Calu3 (cell line): Measurements from ENCODE around the gene ATP13A1. TPM values are rescaled to one million over a fixed set of nuclear protein-coding genes. Genes with fewer than 3 reads are reported as not detected.

ENCODE experiments used
- BruUV-seq: library from RNA; stranded (reverse); fragments of 400-500 nt; replicated peaks from 2 replicates; lab custom pipeline; 2021; lab: Mats Ljungman, UMichigan
- CTCF ChIA-PET: fragments of 300-600 bp; sonication (Branson Sonifier 250); formaldehyde crosslinking; loops from one replicate; lab custom pipeline; 2022; ENCODE audit warnings: antibody characterized with exemption; lab: Charles Lee
- DNase-seq: peaks from one replicate; pipeline ENCODE4 v3.0.0; 2022
- H3K27ac Mint-ChIP-seq: one replicate; pipeline ENCODE4 v1.8.0; 2022; ENCODE audit warnings: mixed read lengths; ENCODE audit not compliant: unreplicated experiment
- H3K27me3 Mint-ChIP-seq: one replicate; pipeline ENCODE4 v1.8.0; 2022; ENCODE audit warnings: mixed read lengths; ENCODE audit not compliant: unreplicated experiment
- H3K36me3 Mint-ChIP-seq: one replicate; pipeline ENCODE4 v1.8.0; 2022; ENCODE audit warnings: mild to moderate bottlenecking, moderate library complexity, mixed read lengths; ENCODE audit not compliant: insufficient read depth, unreplicated experiment
- H3K4me1 Mint-ChIP-seq: one replicate; pipeline ENCODE4 v1.8.0; 2022; ENCODE audit warnings: mild to moderate bottlenecking, low read depth, mixed read lengths; ENCODE audit not compliant: unreplicated experiment
- H3K4me3 Mint-ChIP-seq: one replicate; pipeline ENCODE4 v1.8.0; 2022; ENCODE audit warnings: mild to moderate bottlenecking, low read depth, moderate library complexity, mixed read lengths; ENCODE audit not compliant: unreplicated experiment
- H3K9me3 Mint-ChIP-seq: one replicate; pipeline ENCODE4 v1.8.0; 2022; ENCODE audit warnings: low read depth, mixed read lengths; ENCODE audit not compliant: unreplicated experiment
- intact Hi-C: fragments of 100-400 bp; cut with micrococcal nuclease; formaldehyde crosslinking; loops from one replicate; pipeline ENCODE4 v1.10.0; 2022; ENCODE audit not compliant: unreplicated experiment
- total RNA-seq: library from RNA; stranded (reverse); gene quantifications from 2 replicates; pipeline ENCODE4 v1.2.3, GENCODE V29; 2022
- TF ChIP-seq, protein P1 (sequence below): fragments of 200-600 bp; IDR thresholded peaks from one replicate; pipeline ENCODE4 v1.8.0; 2022; ENCODE audit warnings: antibody characterized with exemption; ENCODE audit not compliant: unreplicated experiment

Gene ATP13A1
- total RNA-seq, 1 experiment from 2014 or later: 65.4 TPM

DNA sequence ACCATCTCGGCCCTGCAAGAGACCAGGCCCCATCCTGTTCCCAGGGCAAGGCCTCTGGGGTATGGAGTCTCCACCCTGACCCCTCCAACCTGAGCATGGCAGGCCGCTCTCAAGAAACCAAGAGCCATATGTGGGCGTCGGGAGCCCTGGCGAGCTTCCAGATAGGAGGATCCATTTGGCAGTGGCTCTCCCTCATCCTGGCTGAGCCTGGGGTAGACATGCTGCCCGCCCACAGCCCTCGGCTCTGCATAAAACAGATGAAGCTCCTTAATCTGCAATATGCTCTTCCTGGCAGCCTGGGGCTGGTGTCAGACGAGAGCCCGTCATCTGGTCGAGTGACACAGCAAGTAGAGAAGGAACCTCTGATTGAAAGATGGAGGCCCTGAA is 6.1 kb downstream of the ATP13A1 start:
- DNase-seq: no peak
- H3K27me3 Mint-ChIP-seq: no peaks in the 10 kb centered on the region
- peaks cover 15% of the 10 kb centered on the region for H3K4me1 Mint-ChIP-seq
- H3K27ac Mint-ChIP-seq: no peak overlapping the region
- intact Hi-C loops: no loop called here
- CTCF ChIA-PET: no interaction called here
- no peaks in the 10 kb centered on the region for H3K9me3 Mint-ChIP-seq
- TF ChIP-seq, protein P1, sequence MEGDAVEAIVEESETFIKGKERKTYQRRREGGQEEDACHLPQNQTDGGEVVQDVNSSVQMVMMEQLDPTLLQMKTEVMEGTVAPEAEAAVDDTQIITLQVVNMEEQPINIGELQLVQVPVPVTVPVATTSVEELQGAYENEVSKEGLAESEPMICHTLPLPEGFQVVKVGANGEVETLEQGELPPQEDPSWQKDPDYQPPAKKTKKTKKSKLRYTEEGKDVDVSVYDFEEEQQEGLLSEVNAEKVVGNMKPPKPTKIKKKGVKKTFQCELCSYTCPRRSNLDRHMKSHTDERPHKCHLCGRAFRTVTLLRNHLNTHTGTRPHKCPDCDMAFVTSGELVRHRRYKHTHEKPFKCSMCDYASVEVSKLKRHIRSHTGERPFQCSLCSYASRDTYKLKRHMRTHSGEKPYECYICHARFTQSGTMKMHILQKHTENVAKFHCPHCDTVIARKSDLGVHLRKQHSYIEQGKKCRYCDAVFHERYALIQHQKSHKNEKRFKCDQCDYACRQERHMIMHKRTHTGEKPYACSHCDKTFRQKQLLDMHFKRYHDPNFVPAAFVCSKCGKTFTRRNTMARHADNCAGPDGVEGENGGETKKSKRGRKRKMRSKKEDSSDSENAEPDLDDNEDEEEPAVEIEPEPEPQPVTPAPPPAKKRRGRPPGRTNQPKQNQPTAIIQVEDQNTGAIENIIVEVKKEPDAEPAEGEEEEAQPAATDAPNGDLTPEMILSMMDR: no peak
- H3K36me3 Mint-ChIP-seq: peaks cover 37% of the 10 kb centered on the region
- no peak overlapping the region for H3K4me3 Mint-ChIP-seq
- no TSS peak for BruUV-seq

DNA sequence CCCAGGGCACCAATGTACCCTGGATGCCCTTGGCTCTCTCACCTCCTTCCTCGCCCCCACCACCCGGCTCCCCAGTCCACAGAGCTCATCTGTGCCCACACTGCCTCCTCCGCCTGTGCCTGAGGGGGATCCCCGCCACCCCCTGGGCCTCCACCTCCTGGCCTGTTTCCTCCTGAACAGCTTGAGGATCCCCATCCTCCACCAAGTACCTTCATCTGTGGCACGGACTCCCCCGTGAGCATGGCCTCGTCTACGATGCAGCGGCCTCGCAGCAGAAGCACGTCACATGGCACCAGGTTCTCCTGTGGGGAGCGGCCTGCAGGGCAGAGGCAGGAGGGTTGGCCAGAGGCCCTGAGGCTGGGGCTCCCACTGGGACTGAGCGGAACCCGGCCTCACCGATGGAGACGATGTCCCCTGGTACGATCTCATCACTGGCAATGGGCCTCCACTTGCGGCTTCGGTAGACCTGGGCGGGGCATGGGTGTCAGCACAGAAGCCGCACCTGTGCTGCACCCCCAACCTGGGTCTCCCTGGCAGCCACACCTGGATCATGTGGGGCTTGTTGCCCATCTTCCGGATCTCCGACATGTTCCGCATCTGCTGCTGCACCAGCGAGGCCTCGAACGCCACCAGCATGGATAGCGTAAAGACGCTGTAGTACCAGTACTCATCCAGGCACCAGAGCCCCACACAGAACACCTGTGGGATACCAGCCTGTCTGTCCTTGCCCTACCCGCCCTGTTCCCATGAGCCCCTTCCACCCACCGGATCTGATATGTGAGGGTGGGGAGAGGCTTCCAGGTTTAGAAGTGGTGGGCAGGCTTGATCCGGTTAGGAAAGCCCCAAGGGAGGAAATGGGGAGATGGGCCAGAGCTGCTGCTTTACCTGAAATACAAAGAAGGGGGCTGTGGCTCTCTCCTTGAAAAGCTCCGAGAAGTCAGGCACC is 6.8 kb downstream of the ATP13A1 start:
- TF ChIP-seq, protein P1: no peak
- H3K9me3 Mint-ChIP-seq: no peaks in the 10 kb centered on the region
- peaks cover 30% of the 10 kb centered on the region for H3K36me3 Mint-ChIP-seq
- BruUV-seq: no TSS peak
- H3K4me1 Mint-ChIP-seq: peaks cover 9% of the 10 kb centered on the region
- no peak for DNase-seq
- intact Hi-C loops: no loop called here
- no peak overlapping the region for H3K27ac Mint-ChIP-seq
- no peak overlapping the region for H3K4me3 Mint-ChIP-seq
- CTCF ChIA-PET: no interaction called here
- H3K27me3 Mint-ChIP-seq: no peaks in the 10 kb centered on the region

DNA sequence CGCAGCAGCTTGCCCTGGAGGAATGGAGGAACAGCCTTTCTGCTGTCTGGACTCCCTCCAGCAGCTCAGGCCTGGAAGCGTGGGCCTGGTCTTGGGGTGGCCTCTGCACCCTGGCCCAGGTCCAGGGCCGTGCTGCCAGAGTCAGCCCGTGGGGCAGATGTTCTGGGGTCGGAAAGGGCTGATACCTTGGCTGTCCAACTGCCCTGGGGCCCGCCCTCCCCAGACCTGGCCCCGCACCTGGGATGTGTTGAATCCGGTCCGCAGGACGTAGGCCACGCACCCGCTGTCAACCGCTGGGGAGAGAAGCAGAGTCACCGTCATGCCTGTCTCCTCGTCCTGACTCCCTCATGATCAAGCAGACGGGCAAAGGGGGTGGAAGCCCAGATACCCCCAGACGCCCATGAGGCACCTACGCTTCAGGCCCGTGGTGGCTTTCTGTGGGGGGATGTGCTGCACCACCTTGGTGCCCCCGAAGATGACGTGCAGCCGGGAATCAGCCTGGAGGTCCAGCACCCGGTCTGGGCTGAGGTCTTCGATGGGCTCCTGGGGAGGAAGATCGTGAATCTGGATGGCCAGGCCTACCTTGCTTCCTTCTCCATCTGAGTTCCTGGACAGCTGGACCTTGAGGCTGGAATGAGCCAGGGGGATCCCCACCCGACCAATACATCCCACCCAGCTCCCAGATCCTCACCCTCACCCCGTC is 7.7 kb downstream of the ATP13A1 start:
- H3K27me3 Mint-ChIP-seq: no peaks in the 10 kb centered on the region
- no peak for DNase-seq
- no peaks in the 10 kb centered on the region for H3K4me1 Mint-ChIP-seq
- CTCF ChIA-PET: no interaction called here
- intact Hi-C loops: no loop called here
- BruUV-seq: no TSS peak
- peaks cover 27% of the 10 kb centered on the region for H3K36me3 Mint-ChIP-seq
- H3K9me3 Mint-ChIP-seq: no peaks in the 10 kb centered on the region
- TF ChIP-seq, protein P1: no peak
- H3K4me3 Mint-ChIP-seq: no peak overlapping the region
- H3K27ac Mint-ChIP-seq: no peak overlapping the region

DNA sequence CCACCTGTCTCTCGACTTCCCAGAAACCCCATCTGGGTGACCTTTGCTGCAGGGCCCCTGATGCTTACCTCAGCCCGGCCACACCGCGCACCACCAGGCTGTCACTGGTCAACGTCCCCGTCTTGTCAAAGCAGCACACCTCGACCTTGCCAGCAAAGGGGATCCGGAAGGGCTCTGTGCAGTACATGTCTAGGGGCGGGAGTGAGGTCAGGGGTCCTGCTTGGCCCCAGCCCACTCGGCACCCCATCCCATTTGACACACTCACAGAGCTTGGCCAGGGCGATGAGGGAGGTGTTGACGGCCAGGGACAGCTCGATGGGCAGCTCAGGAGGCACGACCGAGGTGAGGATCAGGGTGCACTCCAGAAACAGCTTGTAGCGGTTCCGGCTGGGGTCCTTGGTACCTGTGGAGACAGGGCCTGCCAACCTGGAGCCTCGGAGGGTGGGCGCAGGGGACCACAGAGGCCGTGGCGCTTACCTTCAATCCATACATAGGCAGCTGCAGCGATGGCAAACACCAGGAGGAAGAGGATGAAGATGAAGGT is 8.4 kb downstream of the ATP13A1 start:
- no peak overlapping the region for H3K27ac Mint-ChIP-seq
- no peaks in the 10 kb centered on the region for H3K9me3 Mint-ChIP-seq
- intact Hi-C loops: no loop called here
- peaks cover 27% of the 10 kb centered on the region for H3K36me3 Mint-ChIP-seq
- H3K4me3 Mint-ChIP-seq: no peak overlapping the region
- no TSS peak for BruUV-seq
- no peaks in the 10 kb centered on the region for H3K4me1 Mint-ChIP-seq
- TF ChIP-seq, protein P1: no peak
- no peak for DNase-seq
- CTCF ChIA-PET: no interaction called here
- no peaks in the 10 kb centered on the region for H3K27me3 Mint-ChIP-seq
